PC-3 (cell line): ENCODE results near the gene ANAPC2.

ENCODE experiments used
- CTCF ChIP-seq: fragments of 300-600 bp; sonication (generic); conservative IDR thresholded peaks from 2 replicates; pipeline ENCODE4 v1.5.1; 2017; ENCODE audit warnings: antibody characterized with exemption, low read depth, mild to moderate bottlenecking, low read length
- EZH2 ChIP-seq: fragments of 300-600 bp; sonication (generic); IDR thresholded peaks from one replicate; pipeline ENCODE4 v1.6.1; 2017; ENCODE audit warnings: antibody characterized with exemption, mild to moderate bottlenecking, low read length; ENCODE audit not compliant: unreplicated experiment

GRCh38 chr9:137128158-137128861, 60.0 kb downstream of the ANAPC2 start:
- TF ChIP-seq CTCF (no peak), EZH2 (no peak)
